Activated CD4-positive, CD25-positive, alpha-beta regulatory T cell treated with anti-CD3 and anti-CD28 coated beads, Interleukin-2, amount 50 U/mL, for 24 hours (primary cell): ENCODE data around the gene KCNH2.
"Not testable (repeated sequence)": the region's sequence is repeated elsewhere in the genome, so short reads cannot be mapped to it uniquely, and the experiment has no call there.

ENCODE experiments used
- ATAC-seq, 2 donors: fragments of 150-1000 bp; cut with Tn5 transposase; one replicate each; pipeline ENCODE4 v1.10.0; 2021; ENCODE audit warnings: mild to moderate bottlenecking in 1 of 2, moderate library complexity in 1 of 2

KCNH2 gene

GRCh38 chr7:150978126-150978789, at the start of gene KCNH2:
TSS of gene KCNH2 (minus strand) at chr7:150978321. CDS start at chr7:150977913, 408 bp downstream.
- no peak for ATAC-seq

GRCh38 chr7:151027728-151028130, 49.6 kb upstream of the KCNH2 start:
- peak in 1 of 2 donors; percentile 2 for ATAC-seq

- not testable (repeated sequence) for ATAC-seq
Measured at GRCh38 chr7:151026771-151027727, 48.9 kb upstream of the KCNH2 start.

- no peak for ATAC-seq
Measured at GRCh38 chr7:151025924-151026671, 48.0 kb upstream of the KCNH2 start.

GRCh38 chr7:151024435-151025056, 46.4 kb upstream of the KCNH2 start, which contains the start of gene ATG9B:
TSS of gene ATG9B (minus strand) at chr7:151024494. CDS start at chr7:151024423, 71 bp downstream.
- no peak for ATAC-seq

- ATAC-seq: no peak
Measured at GRCh38 chr7:151023232-151023631, 45.1 kb upstream of the KCNH2 start.

GRCh38 chr7:151020231-151020630, 42.1 kb upstream of the KCNH2 start:
- no peak for ATAC-seq

GRCh38 chr7:151019130-151019447, 41.0 kb upstream of the KCNH2 start:
- no peak for ATAC-seq

- peak; percentile 43 to 49 for ATAC-seq
Measured at GRCh38 chr7:151018421-151019129, 40.5 kb upstream of the KCNH2 start.

- peak; percentile 71 to 72 for ATAC-seq
Measured at GRCh38 chr7:151017953-151018420, 39.9 kb upstream of the KCNH2 start.

- no peak for ATAC-seq
Measured at GRCh38 chr7:151017370-151017952, 39.3 kb upstream of the KCNH2 start.

GRCh38 chr7:151016942-151017341, 38.8 kb upstream of the KCNH2 start:
- no peak for ATAC-seq

GRCh38 chr7:151016505-151016904, 38.4 kb upstream of the KCNH2 start:
- ATAC-seq: no peak

GRCh38 chr7:151015967-151016366, 37.8 kb upstream of the KCNH2 start:
- ATAC-seq: no peak

- peak in 1 of 2 donors; percentile 12 for ATAC-seq
Measured at GRCh38 chr7:151014950-151015349, 36.8 kb upstream of the KCNH2 start.

- peak; percentile 50 to 54 for ATAC-seq
Measured at GRCh38 chr7:151013733-151014497, 35.8 kb upstream of the KCNH2 start.

GRCh38 chr7:151013356-151013732, 35.2 kb upstream of the KCNH2 start:
- ATAC-seq: peak; percentile 1 to 4

GRCh38 chr7:151012911-151013347, 34.8 kb upstream of the KCNH2 start:
- no peak for ATAC-seq

- no peak for ATAC-seq
Measured at GRCh38 chr7:151012031-151012692, 34.0 kb upstream of the KCNH2 start.

GRCh38 chr7:151011616-151012015, 33.5 kb upstream of the KCNH2 start:
- ATAC-seq: not testable (repeated sequence)
